ENCODE results near the gene LSAMP.

LSAMP gene

GRCh38 chr3:115898656-115899410 lies 546.5 kb downstream of the LSAMP start:
- DNase-seq (ENCODE audit: low read depth, low spot score): no peak

DNA sequence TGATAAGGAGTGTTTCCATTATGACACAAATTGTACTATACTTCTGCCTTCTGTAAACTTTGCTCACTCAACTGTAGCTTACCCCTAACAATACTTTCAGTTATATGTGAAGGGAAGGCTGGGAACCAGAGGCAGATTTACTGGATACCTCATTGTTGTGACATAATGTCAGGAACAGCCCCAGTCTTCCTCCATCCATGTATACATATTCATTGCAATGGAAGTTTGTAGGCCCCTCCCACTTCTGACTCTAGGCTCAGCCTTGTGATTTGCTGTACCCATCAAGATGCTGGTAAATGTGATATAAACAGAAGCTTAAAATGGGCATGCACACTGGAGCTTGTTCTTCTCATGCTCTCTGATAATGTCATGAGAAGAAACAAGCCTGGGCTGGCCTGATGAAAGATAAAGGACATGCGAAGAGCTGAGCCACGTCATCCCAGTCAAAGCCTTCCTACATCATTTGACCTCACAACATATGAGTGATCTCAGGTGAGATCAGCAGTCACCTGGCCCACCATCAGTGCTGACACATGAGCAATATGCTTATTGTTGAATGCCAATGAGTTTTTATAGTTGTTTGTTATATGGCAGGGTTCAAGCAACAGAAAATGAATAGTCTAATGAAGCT lies 554.2 kb downstream of the LSAMP start:
- DNase-seq (ENCODE audit: low read depth, low spot score): no peak

- no peak for DNase-seq (ENCODE audit: low read depth, low spot score)
These were observed 554.7 kb downstream of the LSAMP start for GRCh38 chr3:115890579-115890978.

DNA sequence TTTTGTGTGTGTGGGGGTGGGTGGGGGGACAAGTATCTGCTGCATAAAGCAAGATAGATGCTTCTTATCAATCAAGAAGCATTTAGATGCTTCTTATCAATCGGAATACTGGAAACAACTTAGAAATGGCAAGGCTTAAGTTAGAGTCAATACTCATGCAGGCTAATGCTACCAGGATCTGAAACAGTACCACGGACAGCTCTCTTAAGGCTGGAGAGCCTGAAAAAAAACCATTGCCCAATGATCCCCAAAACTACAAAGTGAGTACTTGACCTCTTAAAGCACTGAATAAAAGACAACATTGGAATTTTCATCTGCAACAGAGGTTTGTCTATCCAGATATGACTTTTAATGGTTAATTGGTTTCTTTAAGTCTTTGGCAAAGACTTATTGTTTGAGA lies 559.7 kb downstream of the LSAMP start:
- DNase-seq (ENCODE audit: low read depth, low spot score): no peak

DNA sequence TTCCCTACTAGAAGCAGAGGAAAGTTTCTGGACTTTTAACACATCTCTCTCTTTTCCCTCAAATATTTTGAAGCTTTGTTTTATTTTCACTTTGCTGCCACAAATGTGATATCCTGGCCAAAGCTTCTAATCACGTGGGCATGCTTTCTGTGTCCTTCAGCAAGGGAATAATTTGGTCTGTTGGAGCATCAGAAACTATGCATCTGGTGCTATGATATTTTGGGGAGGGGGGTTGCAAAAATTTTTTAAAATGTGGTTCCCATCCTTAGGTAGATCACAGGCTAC lies 567.7 kb downstream of the LSAMP start:
- no peak for DNase-seq (ENCODE audit: low read depth, low spot score)

GRCh38 chr3:115876876-115877614 lies 568.2 kb downstream of the LSAMP start:
- no peak for DNase-seq (ENCODE audit: low read depth, low spot score)

DNA sequence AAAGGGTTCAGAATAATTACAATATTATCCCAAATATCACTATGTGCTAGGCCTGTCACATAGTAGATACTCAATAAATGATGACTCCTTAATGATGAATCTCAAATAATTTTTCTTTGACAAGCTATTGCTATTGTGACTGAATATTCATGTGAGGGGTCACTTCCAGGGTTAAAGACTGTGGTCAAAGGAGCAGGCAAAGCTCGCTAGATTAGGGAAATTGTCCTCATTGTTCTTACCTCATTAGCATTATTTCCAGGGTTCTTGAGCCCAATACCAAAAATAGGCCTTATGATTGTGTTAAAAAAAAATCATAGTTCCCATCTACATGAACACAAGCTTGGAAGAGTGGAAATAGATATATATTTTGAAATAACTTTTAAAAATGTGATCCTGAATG lies 569.8 kb downstream of the LSAMP start:
- no peak for DNase-seq (ENCODE audit: low read depth, low spot score)

DNA sequence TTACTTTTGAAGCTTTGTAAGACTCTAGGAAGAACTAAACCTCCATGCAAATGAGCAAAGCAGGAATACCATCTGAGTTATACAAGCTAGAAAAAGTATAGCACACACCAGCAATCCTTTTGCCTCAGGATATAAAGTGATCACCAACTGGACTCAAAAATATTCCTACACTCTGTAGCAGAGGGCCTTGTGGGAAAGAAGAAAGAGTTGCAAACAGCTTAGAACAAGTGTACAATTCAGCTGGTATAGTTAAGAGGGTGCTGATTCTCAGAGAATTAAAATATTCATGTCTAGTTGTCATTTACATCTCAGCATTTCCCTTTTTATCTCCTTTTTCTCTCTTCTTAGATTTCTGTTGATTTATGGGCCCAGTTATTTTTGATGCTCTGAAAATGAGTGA lies 573.6 kb downstream of the LSAMP start:
- DNase-seq (ENCODE audit: low read depth, low spot score): no peak

- no peak for DNase-seq (ENCODE audit: low read depth, low spot score)
These were observed 580.4 kb downstream of the LSAMP start for GRCh38 chr3:115864911-115865310.

- no peak for DNase-seq (ENCODE audit: low read depth, low spot score)
These were observed 582.4 kb downstream of the LSAMP start for GRCh38 chr3:115862849-115863248.

- no peak for DNase-seq (ENCODE audit: low read depth, low spot score)
These were observed 583.2 kb downstream of the LSAMP start for GRCh38 chr3:115862099-115862498.

- DNase-seq (ENCODE audit: low read depth, low spot score): no peak
These were observed 584.0 kb downstream of the LSAMP start for GRCh38 chr3:115861166-115861733.

- DNase-seq (ENCODE audit: low read depth, low spot score): no peak
These were observed 584.5 kb downstream of the LSAMP start for GRCh38 chr3:115860766-115861165.

- no peak for DNase-seq (ENCODE audit: low read depth, low spot score)
These were observed 586.1 kb downstream of the LSAMP start for GRCh38 chr3:115859002-115859807.

DNA sequence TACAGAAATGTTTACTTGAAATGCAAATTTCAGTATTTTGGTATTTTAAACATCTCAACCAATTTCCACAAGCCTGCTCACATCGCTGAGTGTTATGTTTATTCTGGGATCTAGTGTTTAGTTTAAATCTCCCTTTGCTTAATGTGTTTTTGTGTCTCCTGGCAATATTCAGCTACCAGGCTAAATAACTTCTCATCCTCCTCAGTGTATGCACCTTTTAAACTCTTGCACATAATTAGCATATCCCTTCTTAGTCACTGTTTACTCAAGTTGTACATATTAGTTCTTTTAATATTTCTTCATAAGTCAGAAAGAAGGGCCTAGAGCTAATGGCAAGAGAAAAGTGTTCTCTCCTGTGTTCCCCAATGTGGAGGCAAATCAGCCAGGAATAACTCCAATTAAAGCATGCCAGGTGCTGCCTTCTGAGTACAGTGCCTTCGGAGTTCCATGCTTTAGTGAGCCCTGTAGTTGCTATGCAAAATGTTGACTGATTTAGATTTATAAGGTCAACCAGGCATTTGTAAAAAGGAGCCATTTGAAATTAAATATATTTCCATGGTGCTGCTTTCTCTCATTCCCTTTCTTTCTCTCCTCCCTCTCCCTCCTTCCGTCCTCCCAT lies 587.7 kb downstream of the LSAMP start:
- no peak for DNase-seq (ENCODE audit: low read depth, low spot score)

GRCh38 chr3:115855911-115856310 lies 589.4 kb downstream of the LSAMP start:
- no peak for DNase-seq (ENCODE audit: low read depth, low spot score)

DNA sequence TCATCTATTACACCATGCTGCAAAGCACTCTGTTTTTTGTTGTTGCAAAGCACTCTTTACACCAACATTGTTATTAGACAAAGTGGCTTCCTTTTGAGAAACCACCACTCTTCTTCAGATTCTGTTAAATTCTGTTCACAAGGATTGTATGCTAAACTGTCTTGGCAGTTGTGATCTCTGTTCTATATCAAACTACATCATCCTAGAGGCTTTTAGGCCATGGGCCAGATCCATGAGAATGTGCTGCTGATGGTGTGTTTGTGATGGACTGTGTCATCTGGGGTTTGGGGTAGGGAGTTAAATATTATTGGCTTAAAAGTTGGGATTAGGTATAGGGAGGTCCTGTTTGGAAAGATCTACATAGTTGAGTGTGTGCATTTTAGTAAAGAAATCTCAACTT lies 592.2 kb downstream of the LSAMP start:
- DNase-seq (ENCODE audit: low read depth, low spot score): no peak

DNA sequence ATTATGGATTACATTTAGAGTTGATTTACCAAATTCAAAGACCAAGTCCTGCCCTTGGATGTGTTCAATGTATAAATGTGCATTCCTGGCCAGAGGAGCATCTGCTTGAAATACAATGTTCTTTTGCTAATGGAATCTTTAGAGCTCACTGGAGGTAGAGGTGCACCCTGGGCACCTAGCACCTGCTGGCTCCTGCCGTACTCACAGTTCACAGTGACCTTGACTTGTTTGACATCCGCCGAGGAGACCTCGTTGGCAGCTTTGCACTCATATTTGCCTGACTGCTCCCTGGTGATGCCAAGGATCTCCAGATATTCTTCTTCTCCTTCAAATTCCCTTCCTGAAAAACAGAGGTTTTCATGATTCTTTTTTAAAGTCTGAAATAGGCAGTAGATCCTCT lies 593.0 kb downstream of the LSAMP start:
- no peak for DNase-seq (ENCODE audit: low read depth, low spot score)

- DNase-seq (ENCODE audit: low read depth, low spot score): no peak
These were observed 593.7 kb downstream of the LSAMP start for GRCh38 chr3:115851571-115851970.

DNA sequence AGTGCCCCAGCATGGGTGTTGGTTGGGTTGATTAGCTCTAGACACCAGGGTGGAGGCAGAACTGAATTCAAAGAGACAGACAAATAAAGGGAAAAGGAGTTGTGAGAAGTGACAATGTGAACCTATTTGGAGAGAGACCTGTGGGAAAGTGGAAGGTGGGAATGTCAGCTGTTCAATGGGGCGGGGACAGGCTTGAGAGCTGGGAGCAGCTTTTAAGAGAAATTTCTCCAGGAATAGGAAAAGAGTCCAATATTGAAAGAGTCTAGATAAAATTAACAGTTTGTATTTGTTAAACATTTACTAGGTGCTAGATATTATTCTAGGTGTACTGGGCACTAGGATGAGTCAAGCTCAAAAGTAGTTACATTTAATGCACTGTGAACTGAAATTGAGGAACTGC lies 596.6 kb downstream of the LSAMP start:
- DNase-seq (ENCODE audit: low read depth, low spot score): no peak

- DNase-seq (ENCODE audit: low read depth, low spot score): no peak
These were observed 599.3 kb downstream of the LSAMP start for GRCh38 chr3:115845986-115846385.
